ENCODE results near the gene FAM20A. TPM values are rescaled to one million over a fixed set of nuclear protein-coding genes. Genes with fewer than 3 reads are reported as not detected.
"Not testable (repeated sequence)": the region's sequence is repeated elsewhere in the genome, so short reads cannot be mapped to it uniquely, and the experiment has no call there.

FAM20A gene
- total and polyA plus RNA-seq, 7 donors: 0.46 to 10.0 (median 5.4) TPM

- peaks cover 0 to 6% (median 3%) of the 10 kb centered on the region in 4 donors for H3K4me1 ChIP-seq
- intact Hi-C loops (cut with DNase I): no loop called here
- no peak overlapping the region for H3K4me3 ChIP-seq
- TF ChIP-seq EP300 (IDR thresholded peaks at IDR 0.05) (no peak), POLR2AphosphoS5 (IDR thresholded peaks at IDR 0.05) (no peak), POLR2A (IDR thresholded peaks at IDR 0.05) (no peak)
- TF ChIP-seq, protein P1, sequence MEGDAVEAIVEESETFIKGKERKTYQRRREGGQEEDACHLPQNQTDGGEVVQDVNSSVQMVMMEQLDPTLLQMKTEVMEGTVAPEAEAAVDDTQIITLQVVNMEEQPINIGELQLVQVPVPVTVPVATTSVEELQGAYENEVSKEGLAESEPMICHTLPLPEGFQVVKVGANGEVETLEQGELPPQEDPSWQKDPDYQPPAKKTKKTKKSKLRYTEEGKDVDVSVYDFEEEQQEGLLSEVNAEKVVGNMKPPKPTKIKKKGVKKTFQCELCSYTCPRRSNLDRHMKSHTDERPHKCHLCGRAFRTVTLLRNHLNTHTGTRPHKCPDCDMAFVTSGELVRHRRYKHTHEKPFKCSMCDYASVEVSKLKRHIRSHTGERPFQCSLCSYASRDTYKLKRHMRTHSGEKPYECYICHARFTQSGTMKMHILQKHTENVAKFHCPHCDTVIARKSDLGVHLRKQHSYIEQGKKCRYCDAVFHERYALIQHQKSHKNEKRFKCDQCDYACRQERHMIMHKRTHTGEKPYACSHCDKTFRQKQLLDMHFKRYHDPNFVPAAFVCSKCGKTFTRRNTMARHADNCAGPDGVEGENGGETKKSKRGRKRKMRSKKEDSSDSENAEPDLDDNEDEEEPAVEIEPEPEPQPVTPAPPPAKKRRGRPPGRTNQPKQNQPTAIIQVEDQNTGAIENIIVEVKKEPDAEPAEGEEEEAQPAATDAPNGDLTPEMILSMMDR (IDR thresholded peaks at IDR 0.05): no peak
- no peaks in the 10 kb centered on the region for H3K9me3 ChIP-seq
- DNase-seq: no peak
- peaks cover 33 to 91% (median 54%) of the 10 kb centered on the region in 4 donors for H3K36me3 ChIP-seq
- H3K27me3 ChIP-seq: no peaks in the 10 kb centered on the region
- WGBS, 2 donors: 56 to 72% methylated on average over 3 of the region's 3 CpGs
- no peak overlapping the region for H3K27ac ChIP-seq
These were observed 74.6 kb downstream of the FAM20A start for GRCh38 chr17:68526548-68526947.

GRCh38 chr17:68522266-68522665 lies 78.9 kb downstream of the FAM20A start:
- Histone ChIP-seq H3K4me1 (peaks cover 0 to 21% (median 8%) of the 10 kb centered on the region in 4 donors), H3K4me3 (no peak overlapping the region), H3K27ac (no peak overlapping the region), H3K9me3 (no peaks in the 10 kb centered on the region), H3K36me3 (peaks cover 12 to 70% (median 36%) of the 10 kb centered on the region in 4 donors), H3K27me3 (no peaks in the 10 kb centered on the region)
- no peak for DNase-seq
- intact Hi-C loops (cut with DNase I): no loop called here
- TF ChIP-seq POLR2AphosphoS5 (IDR thresholded peaks at IDR 0.05) (no peak), EP300 (IDR thresholded peaks at IDR 0.05) (no peak), POLR2A (IDR thresholded peaks at IDR 0.05) (no peak)
- TF ChIP-seq, protein P1 (IDR thresholded peaks at IDR 0.05): no peak

- no peaks in the 10 kb centered on the region for H3K27me3 ChIP-seq
- DNase-seq: no peak
- H3K36me3 ChIP-seq: peaks cover 3 to 64% (median 19%) of the 10 kb centered on the region in 4 donors
- no peaks in the 10 kb centered on the region for H3K9me3 ChIP-seq
- H3K4me1 ChIP-seq: peaks cover 0 to 32% (median 17%) of the 10 kb centered on the region in 4 donors
- intact Hi-C loops (cut with DNase I): no loop called here
- 90 to 96% methylated on average over 1 of the region's 1 CpG for WGBS, 2 donors
- TF ChIP-seq EP300 (IDR thresholded peaks at IDR 0.05) (no peak), POLR2A (IDR thresholded peaks at IDR 0.05) (no peak), POLR2AphosphoS5 (IDR thresholded peaks at IDR 0.05) (no peak)
- TF ChIP-seq, protein P1 (IDR thresholded peaks at IDR 0.05): no peak
- H3K4me3 ChIP-seq: no peak overlapping the region
- H3K27ac ChIP-seq: no peak overlapping the region
These were observed 81.3 kb downstream of the FAM20A start for GRCh38 chr17:68519911-68520310.

GRCh38 chr17:68519051-68519450 lies 82.1 kb downstream of the FAM20A start:
- peaks cover 0 to 55% (median 15%) of the 10 kb centered on the region in 4 donors for H3K36me3 ChIP-seq
- H3K4me1 ChIP-seq: peaks cover 0 to 40% (median 25%) of the 10 kb centered on the region in 4 donors
- H3K27ac ChIP-seq; H3K4me3 ChIP-seq; H3K9me3 ChIP-seq; intact Hi-C loops (cut with DNase I); H3K27me3 ChIP-seq; DNase-seq: not testable (repeated sequence)
- WGBS, 2 donors: 92% methylated on average over 3 of the region's 3 CpGs

GRCh38 chr17:68518063-68518815 lies 82.9 kb downstream of the FAM20A start:
- WGBS, 2 donors: 95 to 98% methylated on average over 9 of the region's 9 CpGs
- TF ChIP-seq EP300 (IDR thresholded peaks at IDR 0.05): no peak
- TF ChIP-seq, protein P1 (IDR thresholded peaks at IDR 0.05): no peak
- TF ChIP-seq POLR2AphosphoS5 (IDR thresholded peaks at IDR 0.05): no peak
- no peak for TF ChIP-seq POLR2A (IDR thresholded peaks at IDR 0.05)
- H3K4me1 ChIP-seq: peaks cover 0 to 47% (median 32%) of the 10 kb centered on the region in 4 donors
- H3K27ac ChIP-seq: no peak overlapping the region
- no peaks in the 10 kb centered on the region for H3K9me3 ChIP-seq
- no peaks in the 10 kb centered on the region for H3K27me3 ChIP-seq
- DNase-seq: no peak
- intact Hi-C loops (cut with DNase I): no loop called here
- peaks cover 0 to 47% (median 13%) of the 10 kb centered on the region in 4 donors for H3K36me3 ChIP-seq
- no peak overlapping the region for H3K4me3 ChIP-seq

DNA sequence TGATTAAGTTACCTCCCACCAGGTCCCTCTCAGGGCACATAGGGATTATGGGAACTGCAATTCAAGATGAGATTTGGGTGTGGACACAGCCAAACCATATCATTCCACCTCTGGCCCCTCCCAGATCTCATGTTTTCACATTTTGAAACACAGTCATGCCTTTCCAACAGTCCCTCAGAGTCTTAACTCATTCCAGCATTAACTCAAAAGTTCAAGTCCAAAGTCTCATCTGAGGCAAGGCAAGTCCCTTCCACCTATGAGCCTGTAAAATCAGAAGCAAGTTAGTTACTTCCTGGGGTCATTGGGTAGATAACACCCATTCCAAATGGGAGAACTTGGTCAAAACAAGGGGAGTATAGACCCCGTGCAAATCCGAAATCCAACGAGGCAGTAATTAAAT lies 83.6 kb downstream of the FAM20A start:
- Histone ChIP-seq H3K4me1 (peaks cover 0 to 47% (median 29%) of the 10 kb centered on the region in 4 donors), H3K36me3 (peaks cover 0 to 40% (median 13%) of the 10 kb centered on the region in 4 donors)
- intact Hi-C loops (cut with DNase I); H3K27ac ChIP-seq; H3K27me3 ChIP-seq; H3K9me3 ChIP-seq; DNase-seq; H3K4me3 ChIP-seq: not testable (repeated sequence)
- 94 to 98% methylated on average over 3 of the region's 3 CpGs for WGBS, 2 donors

Measured in sigmoid colon (tissue), 7 donors.